A673 (cell line): ENCODE data around the gene ANKRD49. TPM values are rescaled to one million over a fixed set of nuclear protein-coding genes. Genes with fewer than 3 reads are reported as not detected.
A peak's percentile ranks its signal among the peaks of the same experiment; 100 is the strongest.
"Not testable (repeated sequence)": the region's sequence is repeated elsewhere in the genome, so short reads cannot be mapped to it uniquely, and the experiment has no call there.

Source experiments
- BruUV-seq: library from RNA; stranded (reverse); fragments of 400-500 nt; replicated peaks from 2 replicates; lab custom pipeline; 2021; lab: Mats Ljungman, UMichigan
- CTCF ChIA-PET: fragments of 300-600 bp; sonication (Branson Sonifier 250); formaldehyde crosslinking; loops from one replicate; lab custom pipeline; 2022; ENCODE audit warnings: antibody characterized with exemption; lab: Charles Lee
- POLR2A ChIA-PET: fragments of 300-600 bp; sonication (Branson Sonifier 250); formaldehyde crosslinking; loops from one replicate; lab custom pipeline; 2022; ENCODE audit warnings: antibody characterized with exemption; ENCODE audit not compliant: low non-redundant PET; lab: Charles Lee
- DNase-seq: peaks from one replicate; pipeline ENCODE4 v3.0.0-alpha.2; 2015; ENCODE audit warnings: low spot score
- H3K27ac ChIP-seq: fragments of 200-600 bp; sonication (generic); 2 replicates; pipeline ENCODE4 v1.5.1; 2016; ENCODE audit warnings: mixed run types, low read depth, mild to moderate bottlenecking, mixed read lengths, antibody characterized with exemption, low read length; ENCODE audit not compliant: poor library complexity, severe bottlenecking
- H3K27me3 ChIP-seq: fragments of 200-600 bp; sonication (generic); replicated peaks from 2 replicates; pipeline ENCODE4 v1.6.1; 2017; ENCODE audit warnings: mixed run types, low read depth, mild to moderate bottlenecking, mixed read lengths, antibody characterized with exemption, low read length; ENCODE audit not compliant: insufficient read depth, poor library complexity
- H3K36me3 ChIP-seq: fragments of 200-600 bp; sonication (generic); 2 replicates; pipeline ENCODE4 v1.6.1; 2016; ENCODE audit warnings: mixed run types, mild to moderate bottlenecking, mixed read lengths, antibody characterized with exemption, low read length; ENCODE audit not compliant: insufficient read depth, poor library complexity, severe bottlenecking
- H3K4me1 ChIP-seq: fragments of 200-600 bp; sonication (generic); 2 replicates; pipeline ENCODE4 v1.6.1; 2017; ENCODE audit warnings: mixed run types, mild to moderate bottlenecking, mixed read lengths, antibody characterized with exemption, low read length; ENCODE audit not compliant: insufficient read depth, poor library complexity, severe bottlenecking
- H3K4me3 ChIP-seq: fragments of 200-600 bp; sonication (generic); 2 replicates; pipeline ENCODE4 v1.5.1; 2016; ENCODE audit warnings: low read depth, mixed run types, mild to moderate bottlenecking, mixed read lengths, low read length; ENCODE audit not compliant: poor library complexity, severe bottlenecking
- H3K9me3 ChIP-seq: fragments of 200-600 bp; sonication (generic); 2 replicates; pipeline ENCODE4 v1.6.1; 2016; ENCODE audit warnings: mixed run types, low read depth, mild to moderate bottlenecking, mixed read lengths, antibody characterized with exemption, low read length; ENCODE audit not compliant: poor library complexity, severe bottlenecking
- CTCF ChIP-seq: fragments of 300-800, 200-600 bp; sonication (generic); conservative IDR thresholded peaks from 2 replicates; pipeline ENCODE4 v1.5.1; 2017; ENCODE audit warnings: low read depth, mild to moderate bottlenecking, antibody characterized with exemption, low read length, moderate library complexity, mixed read lengths
- EZH2 ChIP-seq: fragments of 200-600 bp; sonication (generic); IDR thresholded peaks from 2 replicates; pipeline ENCODE4 v1.6.1; 2017; ENCODE audit warnings: borderline replicate concordance, low read depth, mild to moderate bottlenecking, mixed read lengths, antibody characterized with exemption, low read length; ENCODE audit not compliant: poor library complexity, severe bottlenecking
- intact Hi-C: fragments of 100-400 bp; cut with micrococcal nuclease; formaldehyde crosslinking; loops from one replicate; pipeline ENCODE4 v1.10.0; 2022; ENCODE audit not compliant: unreplicated experiment
- total RNA-seq: library from RNA; stranded (reverse); gene quantifications from 2 replicates; pipeline ENCODE4 v1.2.3, GENCODE V29; 2021

Gene ANKRD49
- total RNA-seq, 1 experiment from 2014 or later = 15.5 TPM

GRCh38 chr11:94501522-94501921 is 7.7 kb downstream of the ANKRD49 start:
- POLR2A ChIA-PET = no interaction called here
- intact Hi-C loops = loop anchor here (5.0 to 10.0 kb wide), 3 partner anchors 174 to 1267 kb away; no protein-coding TSS in a partner anchor
- TF ChIP-seq EZH2 = no peak
- no peak for TF ChIP-seq CTCF
- no TSS peak for BruUV-seq
- CTCF ChIA-PET = no interaction called here
- Histone ChIP-seq H3K36me3 (peaks cover 26% of the 10 kb centered on the region), H3K27me3 (no peaks in the 10 kb centered on the region), H3K9me3 (no peaks in the 10 kb centered on the region), H3K27ac (no peak overlapping the region), H3K4me1 (no peaks in the 10 kb centered on the region), H3K4me3 (no peak overlapping the region)
- DNase-seq = no peak

DNA sequence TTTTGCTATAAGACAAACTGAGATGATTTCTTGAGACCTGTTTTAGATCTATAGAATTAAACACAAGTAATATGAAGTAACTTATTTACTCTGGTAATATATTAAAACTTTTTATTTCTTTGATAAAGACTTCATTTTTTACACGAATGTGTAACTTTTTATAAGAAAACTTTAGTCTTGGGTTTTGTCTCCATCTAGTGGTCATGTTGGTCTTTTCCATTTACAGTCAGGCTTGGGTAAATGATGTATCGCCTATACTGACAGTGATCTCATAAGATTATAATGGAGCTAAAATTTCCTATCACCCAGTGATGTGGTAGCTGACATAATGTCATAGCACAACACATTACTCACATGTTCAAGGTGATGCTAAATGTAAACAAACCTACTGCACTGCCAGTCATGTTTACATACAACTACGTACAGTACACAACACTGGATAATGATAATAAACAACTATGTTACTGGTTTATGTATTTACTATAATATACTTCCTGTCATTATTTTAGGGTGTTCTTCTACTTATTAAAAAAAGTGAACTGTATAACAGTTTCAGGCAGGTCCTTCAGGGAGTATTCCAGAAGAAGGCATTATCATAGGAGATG is 11.0 kb downstream of the ANKRD49 start:
- intact Hi-C loops = loop anchor here (1.0 to 10.0 kb wide), 5 partner anchors 177 to 1270 kb away; no protein-coding TSS in a partner anchor
- POLR2A ChIA-PET = no interaction called here
- Histone ChIP-seq H3K9me3 (no peaks in the 10 kb centered on the region), H3K27me3 (no peaks in the 10 kb centered on the region), H3K27ac (no peak overlapping the region), H3K36me3 (no peaks in the 10 kb centered on the region), H3K4me3 (no peak overlapping the region), H3K4me1 (no peaks in the 10 kb centered on the region)
- TF ChIP-seq CTCF (peak; percentile 88), EZH2 (no peak)
- no TSS peak for BruUV-seq
- CTCF ChIA-PET = interaction anchor here (0.5 to 1.1 kb wide), 3 partner anchors 334 to 609 kb away, joined by 4 to 6 read pairs (median 4); no protein-coding TSS in a partner anchor
- peak; percentile 75 for DNase-seq

- H3K4me1 ChIP-seq, POLR2A ChIA-PET, DNase-seq, CTCF ChIA-PET, H3K27ac ChIP-seq, H3K9me3 ChIP-seq, H3K27me3 ChIP-seq, H3K36me3 ChIP-seq, H3K4me3 ChIP-seq, BruUV-seq: not testable (repeated sequence)
- intact Hi-C loops = loop anchor here (10.0 kb wide), 1 partner anchor 1272 kb away; no protein-coding TSS in a partner anchor
Observed at GRCh38 chr11:94506513-94506912, 12.7 kb downstream of the ANKRD49 start.

DNA sequence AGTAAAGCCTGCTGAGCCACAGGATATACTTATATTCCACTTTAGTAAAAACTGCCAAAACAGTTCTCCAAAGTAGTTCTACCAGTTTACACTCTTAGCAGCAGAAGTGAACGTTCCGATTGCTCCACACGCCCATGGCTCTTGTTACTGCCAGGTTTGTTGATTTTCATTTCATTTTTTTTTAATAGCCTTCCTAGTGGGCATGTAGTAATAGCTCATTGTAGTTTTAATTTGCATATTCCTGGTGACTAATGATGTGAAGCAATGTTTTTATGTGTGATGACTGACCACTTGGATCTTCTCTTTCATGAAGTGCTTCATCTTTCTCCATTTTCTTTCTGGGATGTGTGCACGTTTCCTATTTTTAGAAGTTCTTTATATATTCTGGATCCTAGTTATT is 13.7 kb downstream of the ANKRD49 start:
- CTCF ChIA-PET = no interaction called here
- intact Hi-C loops = loop anchor here (10.0 kb wide), 1 partner anchor 1273 kb away; no protein-coding TSS in a partner anchor
- Histone ChIP-seq H3K27me3 (no peaks in the 10 kb centered on the region), H3K4me1 (no peaks in the 10 kb centered on the region), H3K27ac (no peak overlapping the region), H3K9me3 (no peaks in the 10 kb centered on the region), H3K4me3 (no peak overlapping the region), H3K36me3 (no peaks in the 10 kb centered on the region)
- no peak for DNase-seq
- POLR2A ChIA-PET = no interaction called here
- BruUV-seq = no TSS peak
- TF ChIP-seq EZH2 (no peak), CTCF (no peak)
